ENCODE results near the gene EEF1G. TPM values are rescaled to one million over a fixed set of nuclear protein-coding genes. Genes with fewer than 3 reads are reported as not detected.
"Not testable (repeated sequence)": the region's sequence is repeated elsewhere in the genome, so short reads cannot be mapped to it uniquely, and the experiment has no call there.

Gene EEF1G
- total RNA-seq, 1 experiment from 2014 or later, result 2,008 TPM

DNA sequence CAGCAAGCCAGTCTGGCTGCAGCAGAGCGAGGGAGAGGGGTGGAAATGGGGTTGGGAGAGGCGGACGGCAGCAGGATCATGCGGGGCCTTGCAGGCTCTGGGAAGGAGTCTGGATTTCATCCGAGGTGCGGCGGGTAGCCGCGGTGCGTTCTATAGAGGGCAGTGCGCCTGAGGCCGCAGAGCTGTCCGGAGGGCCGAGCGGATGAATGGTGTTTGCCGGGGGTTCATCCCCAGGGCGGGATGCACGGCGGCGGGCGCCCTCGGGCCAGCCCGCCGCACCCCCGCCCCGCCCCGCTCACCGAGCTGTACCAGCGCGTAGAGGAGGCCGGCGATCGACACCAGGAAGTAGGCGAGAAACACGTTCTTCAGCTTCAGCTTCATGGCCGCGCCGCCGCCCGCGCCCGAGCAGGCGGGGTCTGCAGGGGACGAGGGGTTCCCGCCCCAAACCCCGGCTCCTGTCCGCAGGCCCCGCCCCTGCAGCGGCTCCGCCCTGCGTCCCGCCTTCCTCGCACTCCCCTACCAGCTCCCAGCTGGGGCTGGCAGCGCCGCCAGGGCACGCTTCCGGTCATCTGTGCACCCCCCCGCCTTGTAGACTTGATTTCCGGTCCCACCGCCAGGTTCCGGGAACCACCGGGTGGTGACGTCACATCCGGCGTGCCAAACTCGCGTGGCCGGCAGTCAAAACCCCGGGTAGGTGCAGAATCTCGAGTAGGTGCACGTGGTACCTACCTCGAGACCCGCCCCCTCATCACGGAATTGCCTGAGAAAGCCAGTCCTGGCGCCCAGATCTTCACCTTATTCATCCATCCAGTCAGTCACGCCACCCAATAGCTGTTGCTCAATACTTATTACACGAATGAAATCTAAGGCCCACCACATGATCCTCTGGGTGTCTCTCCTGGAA is 48.1 kb upstream of the EEF1G start, which contains the start of gene B3GAT3:
Gene B3GAT3 (minus strand): TSS at position 420 of the 904 bp plus-strand sequence. CDS start 39 bp downstream, at position 381.
- peaks cover 13% of the 10 kb centered on the region; the same call in 1 of the 2 replicates for H3K36me3 ChIP-seq (ENCODE audit: low read depth)
- no peak for TF ChIP-seq EZH2 (IDR thresholded peaks at IDR 0.05; ENCODE audit: low read depth)
- TF ChIP-seq, protein P1, sequence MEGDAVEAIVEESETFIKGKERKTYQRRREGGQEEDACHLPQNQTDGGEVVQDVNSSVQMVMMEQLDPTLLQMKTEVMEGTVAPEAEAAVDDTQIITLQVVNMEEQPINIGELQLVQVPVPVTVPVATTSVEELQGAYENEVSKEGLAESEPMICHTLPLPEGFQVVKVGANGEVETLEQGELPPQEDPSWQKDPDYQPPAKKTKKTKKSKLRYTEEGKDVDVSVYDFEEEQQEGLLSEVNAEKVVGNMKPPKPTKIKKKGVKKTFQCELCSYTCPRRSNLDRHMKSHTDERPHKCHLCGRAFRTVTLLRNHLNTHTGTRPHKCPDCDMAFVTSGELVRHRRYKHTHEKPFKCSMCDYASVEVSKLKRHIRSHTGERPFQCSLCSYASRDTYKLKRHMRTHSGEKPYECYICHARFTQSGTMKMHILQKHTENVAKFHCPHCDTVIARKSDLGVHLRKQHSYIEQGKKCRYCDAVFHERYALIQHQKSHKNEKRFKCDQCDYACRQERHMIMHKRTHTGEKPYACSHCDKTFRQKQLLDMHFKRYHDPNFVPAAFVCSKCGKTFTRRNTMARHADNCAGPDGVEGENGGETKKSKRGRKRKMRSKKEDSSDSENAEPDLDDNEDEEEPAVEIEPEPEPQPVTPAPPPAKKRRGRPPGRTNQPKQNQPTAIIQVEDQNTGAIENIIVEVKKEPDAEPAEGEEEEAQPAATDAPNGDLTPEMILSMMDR (conservative IDR thresholded peaks at IDR 0.05), result no peak
- no TSS peak for BruUV-seq (replicated peaks)
- ChIA-PET CTCF (interaction anchor here (0.6 to 1.0 kb wide), 3 partner anchors 30 to 165 kb away, joined by 3 to 6 read pairs (median 5); partner anchors contain the start of gene TUT1), POLR2A (ENCODE audit: unreplicated experiment) (interaction anchor here (0.6 to 1.6 kb wide), 13 partner anchors 9 to 1059 kb away, joined by 3 to 15 read pairs (median 4); partner anchors contain the start of genes C11orf98, CSKMT, EML3 and HNRNPUL2)
- peaks cover 20% of the 10 kb centered on the region for H3K4me1 ChIP-seq (replicated peaks; ENCODE audit: insufficient read depth)
- H3K9me3 ChIP-seq (ENCODE audit: insufficient read depth, low read depth), result no peaks in the 10 kb centered on the region
- peaks cover 18% of the 10 kb centered on the region for H3K79me2 ChIP-seq (ENCODE audit: low read depth)
- H3K27ac ChIP-seq, result peak within 1 kb of the TSS; percentile 86
- intact Hi-C loops (cut with micrococcal nuclease; ENCODE audit: unreplicated experiment), result loop anchor here (1.0 to 5.0 kb wide), 3 partner anchors 24 to 45 kb away; partner anchors contain the start of genes C11orf98, CSKMT, GANAB and TUT1
- no peaks in the 10 kb centered on the region for H4K20me1 ChIP-seq (ENCODE audit: insufficient read depth)
- H3K4me3 ChIP-seq, result peak within 1 kb of the TSS; percentile 79
- H2AFZ ChIP-seq, result peak within 1 kb of the TSS; percentile 88
- H3K9me2 ChIP-seq (ENCODE audit: insufficient read depth), result no peaks in the 10 kb centered on the region
- H3K27me3 ChIP-seq (ENCODE audit: insufficient read depth, low read depth), result no peaks in the 10 kb centered on the region
- H3K4me2 ChIP-seq, result peak within 1 kb of the TSS; percentile 75
- peaks cover 51% of the 10 kb centered on the region for H3F3A ChIP-seq (ENCODE audit: insufficient read depth, low read depth)
- peak; percentile 97 to 100 for DNase-seq

DNA sequence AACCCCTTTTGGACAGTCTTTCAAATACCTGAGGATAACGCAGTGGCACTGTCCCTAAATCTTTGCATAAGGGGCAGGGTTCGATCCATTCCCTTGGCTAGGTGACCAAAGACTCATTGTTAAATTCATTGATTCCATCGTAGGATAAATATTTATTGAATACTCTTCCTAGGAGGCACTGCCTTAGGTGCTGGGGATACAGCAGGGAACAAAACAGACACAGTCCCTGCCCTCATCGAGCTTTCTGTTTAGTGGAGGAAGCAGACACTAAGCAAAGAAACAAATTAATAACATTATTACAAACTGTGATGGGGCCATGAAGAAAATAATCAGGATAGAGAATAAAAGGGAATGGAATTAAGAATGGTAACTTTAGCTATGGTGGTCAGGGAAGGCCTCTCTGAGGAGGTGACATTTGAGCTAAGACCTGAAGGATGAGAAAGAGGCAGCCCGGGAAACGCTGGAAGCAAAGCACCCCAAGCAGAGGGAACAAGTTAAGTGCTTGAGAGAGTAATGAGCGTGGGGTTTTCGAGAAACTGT is 47.4 kb upstream of the EEF1G start:
- Histone ChIP-seq H3K27me3 (ENCODE audit: insufficient read depth, low read depth) (no peaks in the 10 kb centered on the region), H3K9me2 (ENCODE audit: insufficient read depth) (no peaks in the 10 kb centered on the region), H3K4me2 (peak overlapping the region; percentile 75), H3K36me3 (ENCODE audit: low read depth) (peaks cover 6% of the 10 kb centered on the region; the same call in 1 of the 2 replicates), H3K27ac (peak overlapping the region; percentile 86), H3K4me3 (peak overlapping the region; percentile 79), H4K20me1 (ENCODE audit: insufficient read depth) (no peaks in the 10 kb centered on the region), H3K79me2 (ENCODE audit: low read depth) (peaks cover 18% of the 10 kb centered on the region), H3F3A (ENCODE audit: insufficient read depth, low read depth) (peaks cover 50% of the 10 kb centered on the region), H2AFZ (peak overlapping the region; percentile 88), H3K9me3 (ENCODE audit: insufficient read depth, low read depth) (no peaks in the 10 kb centered on the region), H3K4me1 (replicated peaks; ENCODE audit: insufficient read depth) (peaks cover 20% of the 10 kb centered on the region)
- ChIA-PET POLR2A (ENCODE audit: unreplicated experiment) (interaction anchor here (0.6 to 1.6 kb wide), 5 partner anchors 29 to 609 kb away, joined by 3 to 15 read pairs (median 9); partner anchors contain the start of genes C11orf98, CSKMT, HNRNPUL2 and INTS5), CTCF (interaction anchor here (0.6 to 1.0 kb wide), 2 partner anchors 29 to 166 kb away, joined by 3 to 5 read pairs; partner anchors contain the start of gene TUT1)
- intact Hi-C loops (cut with micrococcal nuclease; ENCODE audit: unreplicated experiment), result loop anchor here (5.0 kb wide), 1 partner anchor 46 kb away; the partner anchor contains the start of genes C11orf98 and CSKMT
- TF ChIP-seq EZH2 (IDR thresholded peaks at IDR 0.05; ENCODE audit: low read depth), result no peak
- TF ChIP-seq, protein P1 (conservative IDR thresholded peaks at IDR 0.05), result no peak
- BruUV-seq (replicated peaks), result TSS peak; percentile 29
- no peak for DNase-seq

DNA sequence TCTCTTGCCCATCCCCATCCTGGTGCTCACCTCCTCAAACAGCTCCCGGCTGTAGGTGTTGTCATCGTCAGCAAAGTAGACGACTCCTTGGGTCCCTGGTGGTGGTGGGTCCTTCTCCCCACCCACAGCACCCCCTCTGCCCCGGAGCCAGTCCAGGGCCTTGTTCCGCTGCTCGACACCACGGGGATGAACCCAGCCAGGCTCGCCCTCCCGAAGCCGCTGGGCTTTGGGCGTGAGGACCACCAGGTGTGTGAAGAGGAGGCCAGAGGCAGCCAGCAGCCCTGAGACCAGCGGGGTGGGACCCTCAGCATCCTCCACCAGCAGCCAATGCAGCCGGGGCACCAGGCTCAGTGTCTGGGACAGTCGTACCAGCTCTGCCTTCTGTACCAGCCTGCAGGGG is 43.3 kb upstream of the EEF1G start:
- peaks cover 35% of the 10 kb centered on the region for H3K4me1 ChIP-seq (replicated peaks; ENCODE audit: insufficient read depth)
- H3K4me2 ChIP-seq; DNase-seq; H3K36me3 ChIP-seq (ENCODE audit: low read depth); H3K4me3 ChIP-seq; H3K27ac ChIP-seq; H4K20me1 ChIP-seq (ENCODE audit: insufficient read depth); CTCF ChIA-PET; H3K9me3 ChIP-seq (ENCODE audit: insufficient read depth, low read depth); BruUV-seq (replicated peaks); H2AFZ ChIP-seq; H3K9me2 ChIP-seq (ENCODE audit: insufficient read depth); H3K27me3 ChIP-seq (ENCODE audit: insufficient read depth, low read depth); intact Hi-C loops (cut with micrococcal nuclease; ENCODE audit: unreplicated experiment): not testable (repeated sequence)
- POLR2A ChIA-PET (ENCODE audit: unreplicated experiment), result interaction anchor here (0.6 kb wide), 1 partner anchor 25 kb away, joined by 7 read pairs; no protein-coding TSS in a partner anchor
- H3F3A ChIP-seq (ENCODE audit: insufficient read depth, low read depth), result peaks cover 43% of the 10 kb centered on the region
- H3K79me2 ChIP-seq (ENCODE audit: low read depth), result peaks cover 18% of the 10 kb centered on the region
